PC-3 (cell line): ENCODE measurements around the gene ABL1.

Experiments used
- EZH2phosphoT487 ChIP-seq: fragments of 300-600 bp; sonication (generic); IDR thresholded peaks from 2 replicates; pipeline ENCODE4 v1.6.1; 2018; ENCODE audit warnings: mild to moderate bottlenecking, antibody characterized with exemption, low read length, borderline replicate concordance
- TF ChIP-seq, protein P1 (sequence below): fragments of 300-600 bp; sonication (generic); conservative IDR thresholded peaks from 2 replicates; pipeline ENCODE4 v1.5.1; 2017; ENCODE audit warnings: antibody characterized with exemption, low read depth, mild to moderate bottlenecking, low read length

DNA sequence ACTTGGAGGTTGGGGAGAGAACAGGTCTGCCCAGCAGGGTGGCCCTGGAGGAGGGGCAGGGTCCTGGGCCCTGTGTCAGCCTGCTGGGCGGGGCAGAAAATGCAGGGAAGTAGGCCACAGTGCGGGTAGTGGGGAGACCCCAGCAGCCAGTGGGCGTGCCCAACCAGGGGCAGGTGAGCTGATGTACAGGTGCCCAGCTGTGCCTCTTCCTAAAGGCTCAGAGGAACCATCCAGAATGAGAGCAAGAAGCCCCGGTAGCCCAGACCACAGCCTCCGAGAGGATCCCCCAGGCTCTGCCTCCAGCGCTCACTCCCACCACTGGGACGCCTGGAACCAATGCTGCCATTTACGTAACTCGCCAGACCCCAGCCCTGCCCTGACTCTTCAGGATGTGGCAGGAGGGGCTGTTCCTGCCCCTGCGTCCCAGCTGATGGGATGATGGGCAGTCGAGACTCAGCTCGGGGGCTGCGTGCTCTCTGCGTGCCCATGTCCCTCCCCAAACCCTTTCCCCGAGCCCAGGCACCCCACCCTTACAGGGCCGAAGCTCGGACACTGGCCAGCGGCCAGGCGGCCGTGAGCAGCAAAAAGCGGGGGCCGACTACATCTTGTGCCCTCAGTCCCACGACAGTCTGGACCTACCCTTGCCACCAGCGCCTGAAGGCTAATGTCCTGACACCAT is 79.5 kb downstream of the ABL1 start:
- no peak for TF ChIP-seq EZH2phosphoT487
- TF ChIP-seq, protein P1, sequence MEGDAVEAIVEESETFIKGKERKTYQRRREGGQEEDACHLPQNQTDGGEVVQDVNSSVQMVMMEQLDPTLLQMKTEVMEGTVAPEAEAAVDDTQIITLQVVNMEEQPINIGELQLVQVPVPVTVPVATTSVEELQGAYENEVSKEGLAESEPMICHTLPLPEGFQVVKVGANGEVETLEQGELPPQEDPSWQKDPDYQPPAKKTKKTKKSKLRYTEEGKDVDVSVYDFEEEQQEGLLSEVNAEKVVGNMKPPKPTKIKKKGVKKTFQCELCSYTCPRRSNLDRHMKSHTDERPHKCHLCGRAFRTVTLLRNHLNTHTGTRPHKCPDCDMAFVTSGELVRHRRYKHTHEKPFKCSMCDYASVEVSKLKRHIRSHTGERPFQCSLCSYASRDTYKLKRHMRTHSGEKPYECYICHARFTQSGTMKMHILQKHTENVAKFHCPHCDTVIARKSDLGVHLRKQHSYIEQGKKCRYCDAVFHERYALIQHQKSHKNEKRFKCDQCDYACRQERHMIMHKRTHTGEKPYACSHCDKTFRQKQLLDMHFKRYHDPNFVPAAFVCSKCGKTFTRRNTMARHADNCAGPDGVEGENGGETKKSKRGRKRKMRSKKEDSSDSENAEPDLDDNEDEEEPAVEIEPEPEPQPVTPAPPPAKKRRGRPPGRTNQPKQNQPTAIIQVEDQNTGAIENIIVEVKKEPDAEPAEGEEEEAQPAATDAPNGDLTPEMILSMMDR = no peak
